DMS 273 treated with DMSO at 0.1 percent for 48 hours (cell line): ENCODE measurements around the gene PFN3.
"Not testable (repeated sequence)": the region's sequence is repeated elsewhere in the genome, so short reads cannot be mapped to it uniquely, and the experiment has no call there.

Source experiments
- DNase-seq: peaks from one replicate; lab custom pipeline; 2025; lab: John Stamatoyannopoulos, UW

Gene PFN3

DNA sequence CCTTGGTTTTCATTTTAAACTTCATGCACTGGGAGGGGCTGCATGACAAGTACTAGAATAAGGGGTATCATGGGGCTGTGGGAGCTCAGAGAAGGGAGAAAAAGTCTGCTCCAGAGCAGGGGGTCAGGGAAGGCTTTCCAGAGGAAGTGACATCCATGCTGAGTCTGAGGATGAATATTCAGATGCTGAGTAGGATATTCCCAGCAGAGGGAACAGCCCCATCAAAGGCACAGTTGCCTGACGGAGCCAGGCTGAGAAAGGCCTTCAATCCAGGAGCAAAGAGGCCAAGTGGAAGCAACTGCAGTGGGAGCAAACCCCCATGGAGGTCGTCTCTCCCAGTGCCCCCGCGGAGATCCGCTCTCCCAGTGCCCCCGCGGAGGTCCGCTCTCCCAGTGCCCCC lies 4.4 kb downstream of the PFN3 start:
- no peak for DNase-seq

- DNase-seq, result no peak
Measured at GRCh38 chr5:177393990-177394389, 6.5 kb downstream of the PFN3 start.

DNA sequence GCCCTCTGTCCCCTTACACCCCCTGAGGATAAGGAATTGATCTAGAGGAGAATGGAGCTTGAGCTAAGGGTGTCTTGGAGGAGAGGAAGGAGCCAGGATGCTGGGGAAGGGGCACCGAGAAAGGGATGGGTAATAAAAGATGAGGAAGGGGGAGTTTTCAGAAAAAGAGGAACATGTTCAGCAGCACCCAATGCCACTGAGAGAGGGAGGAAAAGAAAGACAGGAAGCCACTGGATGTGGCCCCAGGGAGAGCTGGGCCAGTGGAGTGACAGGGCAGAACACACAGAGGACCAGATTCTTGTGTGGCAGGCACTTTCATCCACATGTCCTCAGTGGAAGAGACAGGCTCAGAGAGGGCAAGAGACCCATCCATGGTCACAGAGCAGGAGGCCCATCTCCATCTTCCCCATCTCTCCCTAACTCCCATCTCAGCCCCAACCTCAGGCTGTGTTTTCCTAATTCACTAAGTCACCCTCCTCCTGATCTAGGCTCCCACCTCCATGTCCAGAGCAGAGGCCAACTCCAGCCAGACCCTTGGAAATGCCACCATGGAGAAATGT lies 7.2 kb downstream of the PFN3 start:
- no peak for DNase-seq

- DNase-seq, result no peak
Measured at GRCh38 chr5:177392765-177393164, 7.7 kb downstream of the PFN3 start.

DNA sequence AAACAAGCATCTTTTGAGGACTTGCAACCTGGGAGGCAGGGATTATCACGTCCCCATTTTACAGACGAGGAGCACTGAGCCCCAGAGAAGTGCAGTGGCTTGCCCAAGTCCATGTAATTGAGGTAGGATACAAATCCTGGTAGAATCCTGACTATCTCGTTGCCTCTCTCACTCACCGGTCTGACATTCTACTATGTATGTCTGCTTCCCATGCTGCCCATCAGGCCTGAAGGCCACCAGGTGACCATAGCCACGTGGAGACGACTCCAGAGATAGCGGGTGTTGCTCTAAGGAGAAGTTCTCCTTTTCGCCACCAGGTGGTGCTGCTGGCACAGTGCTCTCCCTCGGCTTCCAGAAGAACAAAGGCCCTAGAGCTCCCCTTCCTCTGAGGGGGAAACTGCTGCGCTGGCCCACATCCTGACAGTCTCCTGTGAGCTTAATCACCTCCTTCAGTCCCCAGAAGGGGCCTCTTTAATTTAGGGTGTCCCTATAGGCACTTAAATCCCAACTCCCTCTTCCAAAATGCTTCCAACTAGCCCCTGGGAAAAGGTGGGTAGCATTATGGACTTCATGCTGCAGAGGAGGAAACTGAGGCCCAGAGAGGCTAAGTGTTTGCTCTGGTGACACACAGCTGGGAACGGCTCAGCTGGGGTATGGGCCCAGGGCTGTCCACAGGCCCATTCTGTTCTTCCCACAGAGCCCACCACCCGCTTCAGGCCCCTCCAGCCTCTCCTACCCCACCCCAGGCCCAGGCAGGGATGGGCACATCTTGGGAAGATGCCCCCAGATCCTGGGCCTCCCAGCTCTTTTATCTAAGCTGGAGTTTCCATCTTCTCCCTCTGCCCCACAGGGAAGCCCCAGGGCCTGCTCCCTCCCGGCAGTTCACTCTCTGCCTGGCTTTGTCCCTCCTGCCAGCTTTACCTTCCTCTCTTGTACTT lies 9.8 kb downstream of the PFN3 start:
- DNase-seq, result peak; percentile 42

DNA sequence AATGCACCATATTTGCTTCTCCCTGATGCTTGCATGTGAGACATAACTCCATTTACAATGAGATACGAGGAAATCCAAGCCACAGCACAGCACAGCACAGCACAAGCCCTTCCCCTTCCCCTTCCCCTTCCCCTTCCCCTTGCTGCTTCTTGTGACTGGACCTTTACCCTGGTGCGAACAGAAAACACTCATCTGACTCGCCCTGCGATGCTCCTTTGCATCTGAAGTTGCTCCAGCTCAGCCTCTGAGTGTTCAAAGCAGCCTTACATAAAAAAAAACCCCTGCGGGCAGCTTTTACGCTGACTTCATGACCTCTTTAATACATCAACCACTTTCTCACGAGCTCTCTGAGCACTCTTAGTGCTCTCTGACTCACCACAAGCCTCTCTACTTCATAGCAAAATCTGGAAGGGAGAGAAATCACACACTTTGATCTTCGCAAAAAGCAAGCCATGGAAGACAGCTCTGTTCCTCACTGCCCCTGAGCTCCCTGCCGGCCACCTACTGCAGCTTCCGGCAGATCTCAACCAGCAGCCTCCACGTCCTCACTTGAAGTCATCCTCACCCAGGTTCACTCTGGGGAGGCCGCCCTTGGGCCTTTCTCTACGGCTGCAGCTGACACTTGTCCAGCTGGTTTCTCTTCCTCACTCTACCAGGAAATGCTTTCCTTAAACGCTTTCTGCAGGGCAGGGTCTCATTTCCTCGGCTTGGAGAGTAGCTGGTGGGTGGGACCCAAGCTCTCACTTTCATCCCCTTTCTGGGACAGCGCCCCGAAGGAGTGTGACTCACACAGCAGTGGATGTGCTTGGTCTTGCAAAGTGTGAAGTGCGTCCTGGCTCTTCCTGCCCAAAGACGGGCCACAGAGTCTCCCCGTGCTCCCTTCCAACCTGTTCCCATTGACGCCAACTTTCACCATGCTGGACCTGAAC lies 11.0 kb downstream of the PFN3 start:
- no peak for DNase-seq

- DNase-seq, result no peak
Measured at GRCh38 chr5:177388521-177389052, 11.9 kb downstream of the PFN3 start.

DNA sequence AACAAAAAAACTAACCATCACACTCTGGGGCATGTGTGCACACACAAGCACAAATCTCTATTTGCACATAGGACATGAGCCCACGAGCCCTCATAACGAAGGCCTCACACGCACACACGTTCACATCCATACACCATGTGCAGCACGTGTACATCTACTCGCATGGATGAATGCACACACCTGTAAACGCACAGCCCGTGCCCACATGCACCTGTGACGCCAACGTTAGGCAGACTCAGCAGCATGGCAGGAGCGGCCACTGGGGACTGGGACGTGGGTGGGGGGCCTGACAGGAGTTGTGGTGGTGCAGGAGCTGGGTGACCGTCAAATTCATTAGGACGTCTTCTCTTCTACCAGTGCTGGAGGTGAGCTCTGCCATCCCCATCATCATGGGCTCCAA lies 13.1 kb downstream of the PFN3 start:
- no peak for DNase-seq

GRCh38 chr5:177386542-177386941 lies 13.9 kb downstream of the PFN3 start:
- no peak for DNase-seq

DNA sequence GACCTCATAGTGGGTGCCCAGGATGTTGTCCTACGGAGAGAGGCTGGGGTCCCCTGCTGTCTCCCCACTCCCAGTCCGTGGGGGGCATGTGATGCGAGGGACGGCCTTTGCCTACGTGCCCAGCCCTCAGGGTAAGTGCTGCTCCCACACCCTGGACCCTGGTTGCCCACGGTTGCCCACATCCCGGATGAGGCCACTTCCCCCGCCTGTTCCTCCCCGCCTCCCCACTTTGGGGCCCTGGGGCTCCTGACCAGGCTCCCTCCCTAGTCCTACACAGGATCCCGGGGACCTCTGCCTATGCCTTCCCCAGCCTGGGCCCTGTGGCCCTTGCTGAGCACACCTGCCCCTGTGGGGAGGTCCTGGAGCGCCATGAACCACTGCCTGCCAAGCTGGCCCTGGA lies 14.7 kb downstream of the PFN3 start:
- DNase-seq, result no peak

- DNase-seq, result no peak
Measured at GRCh38 chr5:177384134-177384533, 16.3 kb downstream of the PFN3 start, which contains the start of gene SLC34A1. SLC34A1 (plus strand) TSS chr5:177384434; CDS start chr5:177385742, 1,308 bp downstream.

- DNase-seq, result no peak
Measured at GRCh38 chr5:177383181-177383580, 17.3 kb downstream of the PFN3 start.

DNA sequence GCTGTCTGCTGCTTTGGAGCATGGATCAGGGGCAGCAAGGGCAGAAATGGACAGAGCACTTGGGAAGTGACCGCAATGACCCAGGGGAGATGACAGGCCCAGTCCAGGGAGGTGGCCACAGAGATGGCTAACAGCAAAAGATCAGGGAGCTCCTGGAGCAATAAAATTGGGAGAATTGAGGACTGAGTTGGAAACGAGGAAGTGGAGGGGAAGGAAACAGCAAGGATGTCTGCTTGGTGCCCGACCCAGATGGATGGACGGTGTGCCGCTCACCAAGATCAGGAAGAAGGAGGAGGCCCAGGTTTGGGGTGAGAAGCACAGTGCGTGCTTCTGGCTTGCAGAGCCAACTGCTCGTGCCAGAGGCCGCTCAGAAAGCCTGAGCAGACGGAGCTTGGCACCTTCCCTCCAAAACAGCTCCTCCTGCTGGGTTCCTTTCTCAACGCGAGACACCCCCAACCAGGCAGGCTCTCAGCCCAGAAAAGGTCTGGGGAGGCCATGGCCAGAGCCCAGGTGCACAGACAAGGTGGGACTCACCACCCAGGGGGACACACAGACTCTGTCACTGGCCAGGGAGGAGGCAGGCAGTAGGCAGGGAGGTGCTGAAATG lies 17.9 kb downstream of the PFN3 start:
- peak; percentile 22 for DNase-seq

- no peak for DNase-seq
Measured at GRCh38 chr5:177380805-177381126, 19.7 kb downstream of the PFN3 start.

DNA sequence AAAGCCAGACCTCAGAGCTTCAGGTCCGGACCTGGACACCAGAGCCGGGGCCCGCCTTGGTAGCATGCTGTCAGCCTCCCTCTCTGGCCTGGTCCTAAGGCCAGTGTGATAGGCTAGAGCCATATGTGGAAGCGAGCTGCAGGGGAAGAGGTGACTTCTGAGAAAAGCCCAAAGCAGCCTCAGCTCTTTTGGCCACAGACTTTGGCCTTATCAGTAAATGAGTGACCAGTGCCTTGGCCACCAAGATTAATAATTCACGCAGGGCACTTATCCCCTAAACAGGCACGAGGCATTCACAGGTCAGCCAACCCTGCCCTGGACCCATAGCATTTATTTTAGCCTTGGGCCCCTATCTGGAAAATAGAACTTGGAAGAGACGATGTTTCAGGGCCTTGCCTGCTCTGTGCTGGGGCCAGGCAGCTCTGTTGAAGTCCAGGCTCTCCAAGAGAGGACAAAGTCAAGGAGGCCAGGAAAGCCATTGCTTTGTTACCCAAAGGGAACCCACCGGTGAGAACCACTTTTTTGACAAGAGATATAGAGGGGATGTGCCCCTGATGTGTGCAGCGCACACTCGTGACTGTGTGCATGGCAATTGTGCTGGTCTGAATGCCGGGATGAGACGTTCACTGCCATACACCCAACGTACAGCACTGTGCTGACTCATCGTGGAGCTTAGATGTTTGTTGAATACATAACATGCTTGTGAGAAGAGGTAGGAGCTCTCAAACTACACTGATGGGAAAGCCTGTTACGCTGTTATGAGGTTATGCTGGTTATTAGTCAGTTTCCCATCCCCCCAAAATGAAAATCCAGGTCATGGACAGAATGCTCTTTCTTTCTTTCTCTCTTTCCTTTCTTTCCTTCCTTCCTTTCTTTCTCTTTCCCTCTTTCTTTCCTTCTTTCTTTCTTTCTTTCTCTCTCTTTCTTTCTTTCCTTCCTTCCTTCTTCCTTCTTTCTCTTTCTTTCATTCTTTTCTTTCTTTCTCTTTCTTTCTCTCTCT lies 21.3 kb downstream of the PFN3 start:
- DNase-seq, result no peak

DNA sequence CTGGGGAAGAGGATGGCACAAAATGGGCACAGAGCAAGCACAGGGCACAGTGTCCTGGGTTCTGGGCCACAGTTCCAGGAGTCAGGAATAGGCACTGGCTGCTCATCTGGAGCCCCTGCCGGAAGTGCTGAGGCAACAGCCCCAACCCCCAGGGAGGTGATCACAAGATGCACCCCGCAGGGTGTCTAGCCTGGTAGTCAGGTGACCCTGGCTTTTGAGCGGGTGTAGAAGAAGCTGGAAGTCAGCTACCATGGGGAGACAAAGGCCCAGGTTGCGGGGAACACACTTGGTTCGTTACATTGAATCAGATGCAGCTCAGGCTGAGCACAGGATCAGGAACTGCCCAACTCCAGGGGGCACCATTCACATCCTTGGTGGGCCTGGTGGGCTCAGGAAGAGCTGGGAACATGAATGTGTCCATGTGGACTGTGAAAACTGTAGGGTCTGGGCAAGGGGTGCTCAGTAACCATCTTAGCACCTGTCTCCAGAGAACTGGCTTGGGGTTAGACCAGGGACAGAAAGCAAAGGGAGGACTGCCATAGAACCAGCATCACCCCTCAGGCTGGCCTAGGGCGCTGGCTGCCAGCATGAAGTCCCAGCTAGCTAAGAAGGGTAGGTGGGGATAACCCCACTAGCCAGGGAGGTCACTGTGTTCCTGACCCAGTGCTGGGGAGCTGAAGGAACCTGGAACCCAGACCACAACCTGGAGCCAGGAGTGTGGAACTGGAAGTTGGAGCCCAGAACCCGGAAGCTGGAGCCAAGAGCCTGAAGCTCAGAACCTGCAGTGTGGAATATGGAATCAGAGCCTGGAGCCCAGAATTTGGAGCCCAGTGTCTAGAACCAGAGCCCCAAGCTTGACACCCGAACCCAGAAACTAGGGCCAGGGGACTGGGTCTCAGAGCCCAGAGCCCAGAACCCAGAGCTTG lies 22.3 kb downstream of the PFN3 start:
- no peak for DNase-seq

- DNase-seq, result no peak
Measured at GRCh38 chr5:177376107-177376506, 24.4 kb downstream of the PFN3 start.

DNA sequence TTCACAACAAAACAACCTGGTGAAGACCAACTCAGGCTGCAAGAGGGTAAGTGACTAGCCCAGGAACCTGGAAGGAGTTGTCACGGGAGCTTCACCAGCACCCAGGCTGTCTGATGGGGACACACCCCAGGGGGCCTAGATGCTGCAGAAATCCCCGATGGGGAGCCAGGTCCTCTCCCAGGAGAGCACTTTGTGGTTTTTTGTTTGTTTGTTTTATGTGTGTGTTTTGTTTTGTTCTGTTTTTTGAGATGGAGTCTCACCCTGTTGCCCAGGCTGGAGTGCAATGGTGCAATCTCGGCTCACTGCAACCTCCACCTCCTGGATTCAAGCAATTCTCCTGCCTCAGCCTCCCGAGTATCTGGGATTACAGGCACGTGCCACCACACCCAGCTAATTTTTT lies 24.9 kb downstream of the PFN3 start:
- not testable (repeated sequence) for DNase-seq

DNA sequence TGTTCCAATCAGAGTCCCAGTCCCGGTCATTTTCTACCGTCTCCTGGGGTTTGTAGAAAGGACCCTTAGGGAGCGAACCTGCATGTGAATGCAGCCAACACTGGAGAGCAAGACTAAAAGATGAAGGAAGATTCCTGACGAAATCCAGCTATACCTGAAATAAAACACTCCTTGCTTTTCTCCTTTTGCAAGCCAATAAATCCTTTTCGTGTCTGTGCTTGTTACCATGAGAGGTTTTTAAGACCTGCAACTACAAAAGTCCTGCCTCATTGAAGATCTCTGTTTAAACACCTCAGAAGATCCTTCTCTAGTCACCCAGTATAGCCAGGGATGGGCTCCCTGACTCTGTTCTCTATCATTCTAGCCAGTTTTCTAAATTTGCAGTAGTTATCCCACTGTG lies 26.2 kb downstream of the PFN3 start:
- DNase-seq, result no peak

GRCh38 chr5:177373806-177374205 lies 26.7 kb downstream of the PFN3 start:
- no peak for DNase-seq
